SK-N-SH (cell line): ENCODE measurements around the gene ZER1. TPM values are rescaled to one million over a fixed set of nuclear protein-coding genes. Genes with fewer than 3 reads are reported as not detected.
A peak's percentile ranks its signal among the peaks of the same experiment; 100 is the strongest.

Experiments
- CTCF ChIA-PET: fragments of 300-600, 350-600 bp; formaldehyde crosslinking; extraction: SDS; loops from one replicate; lab custom pipeline; 2021; lab: Yijun Ruan, JAX
- POLR2A ChIA-PET: fragments of 350-600 bp; sonication (Branson Sonifier 250); formaldehyde crosslinking; extraction: SDS; loops from one replicate; lab custom pipeline; 2020; ENCODE audit warnings: antibody characterized with exemption, inconsistent platforms; lab: Yijun Ruan, JAX
- DNase-seq: peaks from one replicate; pipeline ENCODE4 v3.0.0; 2012
- H2AFZ ChIP-seq: fragments of 200-600 bp; sonication (generic); 2 replicates; pipeline ENCODE4 v1.8.1; 2016; ENCODE audit warnings: antibody characterized with exemption, mild to moderate bottlenecking, low read depth
- H3F3A ChIP-seq: fragments of 200-600 bp; sonication (generic); replicated peaks from 2 replicates; pipeline ENCODE3; 2016; ENCODE audit warnings: antibody characterized with exemption, mild to moderate bottlenecking; ENCODE audit not compliant: insufficient read depth
- H3K27ac ChIP-seq, 2 experiments: fragments of 200-500 bp in 1 of 2; fragments of 200-600 bp in 1 of 2; sonication (Bioruptor generic) in 1 of 2; sonication (generic), shearing (Covaris generic) in 1 of 2; 2 replicates each; pipeline versions ENCODE4 v1.5.1 to v1.6.1; 2014 to 2016; ENCODE audit warnings: low read depth in 2 of 2, inconsistent platforms in 1 of 2, low read length in 1 of 2, mild to moderate bottlenecking in 1 of 2, mixed read lengths in 1 of 2
- H3K27me3 ChIP-seq: fragments of 200-600 bp; sonication (generic), shearing (Covaris generic); 2 replicates; pipeline ENCODE4 v1.6.1; 2016; ENCODE audit warnings: mixed run types; ENCODE audit not compliant: insufficient read depth
- H3K36me3 ChIP-seq, 2 experiments: fragments of 200-500 bp in 1 of 2; fragments of 200-600 bp in 1 of 2; sonication (Bioruptor generic) in 1 of 2; sonication (generic) in 1 of 2; replicated peaks in 1 of 2; 2 replicates each; pipeline versions ENCODE3 to v1.5.1; 2014 to 2016; ENCODE audit warnings: low read length in 1 of 2, mild to moderate bottlenecking in 1 of 2; ENCODE audit not compliant: insufficient read depth in 2 of 2, control insufficient read depth in 1 of 2
- H3K4me1 ChIP-seq, 2 experiments: fragments of 200-500 bp in 1 of 2; fragments of 200-600 bp in 1 of 2; sonication (Bioruptor generic) in 1 of 2; sonication (generic), shearing (Covaris generic) in 1 of 2; 2 replicates each; pipeline versions ENCODE4 v1.5.1 to v1.6.1; 2014 to 2016; ENCODE audit warnings: low read depth in 1 of 2, low read length in 1 of 2, mixed run types in 1 of 2; ENCODE audit not compliant: insufficient read depth in 2 of 2, control insufficient read depth in 1 of 2
- H3K4me2 ChIP-seq: fragments of 200-600 bp; sonication (generic), shearing (Covaris generic); 2 replicates; pipeline ENCODE4 v1.6.1; 2017; ENCODE audit warnings: mixed run types
- H3K4me3 ChIP-seq, 2 experiments: fragments of 200-500 bp in 1 of 2; fragments of 200-600 bp in 1 of 2; sonication (Bioruptor generic) in 1 of 2; sonication (generic), shearing (Covaris generic) in 1 of 2; 2 replicates each; pipeline versions ENCODE4 v1.5.1 to v1.8.1; 2014 to 2016; ENCODE audit warnings: low read depth in 2 of 2, inconsistent platforms in 1 of 2, low read length in 1 of 2, mild to moderate bottlenecking in 1 of 2, mixed read lengths in 1 of 2, moderate library complexity in 1 of 2
- H3K79me2 ChIP-seq: fragments of 200-600 bp; sonication (generic); 2 replicates; pipeline ENCODE4 v1.8.1; 2017; ENCODE audit warnings: mild to moderate bottlenecking; ENCODE audit not compliant: insufficient read depth
- H3K9ac ChIP-seq: fragments of 200-600 bp; sonication (generic); 2 replicates; pipeline ENCODE4 v1.6.1; 2017; ENCODE audit warnings: mixed run types
- H3K9me2 ChIP-seq: fragments of 200-600 bp; sonication (generic); 2 replicates; pipeline ENCODE4 v1.6.1; 2017; ENCODE audit warnings: mixed run types
- H3K9me3 ChIP-seq: fragments of 200-600 bp; sonication (generic); 2 replicates; pipeline ENCODE4 v1.6.1; 2017; ENCODE audit warnings: mixed run types, mild to moderate bottlenecking, moderate library complexity
- H4K20me1 ChIP-seq: fragments of 200-600 bp; sonication (generic); 2 replicates; pipeline ENCODE4 v1.6.1; 2017; ENCODE audit warnings: mild to moderate bottlenecking, mixed run types; ENCODE audit not compliant: insufficient read depth
- CHD2 ChIP-seq: fragments of 150-350 bp; IDR thresholded peaks from 2 replicates; pipeline ENCODE4 v1.6.1; 2018; ENCODE audit warnings: low read length; ENCODE audit not compliant: partially characterized antibody
- EZH2phosphoT487 ChIP-seq: fragments of 200-600 bp; sonication (generic); IDR thresholded peaks from 2 replicates; pipeline ENCODE4 v1.6.1; 2017; ENCODE audit warnings: low read depth, mixed run types, mild to moderate bottlenecking, antibody characterized with exemption, moderate library complexity, borderline replicate concordance
- FOSL2 ChIP-seq: IDR thresholded peaks from 2 replicates; pipeline ENCODE4 v1.4.0; 2012; ENCODE audit warnings: low read depth, mild to moderate bottlenecking, moderate library complexity, borderline replicate concordance
- FOXJ3 ChIP-seq: sonication (generic); formaldehyde crosslinking; IDR thresholded peaks from 2 replicates; pipeline ENCODE4 v1.5.1; 2020; ENCODE audit warnings: mild to moderate bottlenecking, missing genetic modification reagents
- GABPA ChIP-seq: IDR thresholded peaks from 2 replicates; pipeline ENCODE4 v1.4.0; 2012; ENCODE audit warnings: low read depth, mild to moderate bottlenecking
- GATA2 ChIP-seq: sonication (generic); formaldehyde crosslinking; IDR thresholded peaks from 2 replicates; pipeline ENCODE4 v1.5.0; 2020; ENCODE audit warnings: mild to moderate bottlenecking, missing genetic modification reagents
- POLR2AphosphoS5 ChIP-seq: IDR thresholded peaks from 2 replicates; pipeline ENCODE4 v1.6.1; 2012; ENCODE audit warnings: low read depth, low read length
- RAD21 ChIP-seq: IDR thresholded peaks from 2 replicates; pipeline ENCODE4 v1.6.1; 2012; ENCODE audit warnings: mild to moderate bottlenecking, low read length
- RCOR1 ChIP-seq: fragments of 150-350 bp; IDR thresholded peaks from 2 replicates; pipeline ENCODE4 v1.6.1; 2017; ENCODE audit warnings: antibody characterized with exemption, low read length
- SIN3A ChIP-seq: IDR thresholded peaks from 2 replicates; pipeline ENCODE4 v1.6.1; 2012; ENCODE audit warnings: low read depth, mild to moderate bottlenecking, low read length, moderate library complexity, borderline replicate concordance
- TEAD4 ChIP-seq: IDR thresholded peaks from 2 replicates; pipeline ENCODE4 v1.4.0; 2012; ENCODE audit warnings: mild to moderate bottlenecking, borderline replicate concordance; ENCODE audit not compliant: insufficient read depth
- WGBS: methylation state at CpG from one replicate; pipeline ENCODE4 v1.1.6; 2017; ENCODE audit warnings: low lambda C conversion rate; 5-methylcytosine and 5-hydroxymethylcytosine counted together
- polyA plus RNA-seq, 3 experiments: library from polyadenylated mRNA; depleted of rRNA; stranded (reverse); fragments of >200 nt; gene quantifications; 2 replicates each; pipeline ENCODE4 v1.2.3, GENCODE V29; 2012
- TF ChIP-seq, protein P1 (sequence below): fragments of 150-350 bp; IDR thresholded peaks from 2 replicates; pipeline ENCODE4 v1.6.1; 2017; ENCODE audit warnings: antibody characterized with exemption, low read length, low read depth, borderline replicate concordance
- TF ChIP-seq, protein P2 (sequence below): fragments of 150-350 bp; IDR thresholded peaks from 2 replicates; pipeline ENCODE4 v1.6.1; 2016; ENCODE audit warnings: mild to moderate bottlenecking, low read depth, low read length

ZER1 gene
- polyA plus RNA-seq, 1 of the 3 experiments (the other 2 are of a cell fraction), result 30.9 TPM

DNA sequence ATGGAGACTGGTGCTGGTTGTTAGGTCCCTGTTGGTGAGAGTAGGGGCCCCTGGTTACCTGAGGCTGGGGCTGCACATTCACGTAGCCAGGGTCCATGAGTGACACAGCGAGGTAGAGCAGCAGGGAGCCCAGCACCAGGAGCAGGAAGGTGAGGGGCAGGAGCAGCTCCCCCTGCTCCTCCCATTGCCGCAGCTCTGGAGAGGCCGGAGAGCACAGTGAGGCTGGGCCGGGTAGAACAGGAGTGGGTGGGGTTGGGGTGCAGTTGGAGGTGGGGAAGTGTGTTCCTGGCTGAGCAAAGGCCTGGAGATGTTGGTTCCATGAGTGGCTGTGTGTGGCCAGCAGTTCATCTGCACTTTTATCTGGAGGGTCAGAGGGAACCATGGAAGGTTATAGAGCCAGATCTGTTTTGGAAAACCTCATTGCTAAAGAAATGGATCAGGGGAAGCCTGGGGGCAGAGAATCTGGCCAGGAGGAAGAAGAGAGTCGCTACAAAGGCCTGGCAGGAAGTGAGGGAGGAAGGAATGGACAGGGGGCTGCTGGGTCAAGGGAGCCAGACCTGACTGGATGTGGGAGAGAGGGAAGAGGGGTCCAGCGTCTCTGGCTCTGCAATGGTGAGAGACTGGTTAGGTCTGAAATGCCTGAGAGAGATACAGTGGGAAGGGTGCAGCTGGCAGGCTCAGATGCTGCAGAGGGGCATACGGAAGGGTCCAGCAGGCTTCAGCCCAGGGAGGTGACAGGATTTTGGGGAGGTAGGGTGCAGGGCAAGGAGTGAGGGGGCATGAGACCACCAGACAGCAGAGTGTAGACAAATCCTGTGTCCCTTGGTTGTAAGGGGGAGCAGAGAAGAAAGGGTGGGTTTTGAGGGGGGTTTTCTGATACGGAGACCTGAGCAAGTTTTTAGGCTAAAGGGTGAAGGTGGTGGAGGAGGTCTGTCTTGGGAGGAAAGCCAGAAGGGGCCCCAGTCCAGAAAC, 49.1 kb downstream of the ZER1 start (continued):
- TF ChIP-seq, protein P1, sequence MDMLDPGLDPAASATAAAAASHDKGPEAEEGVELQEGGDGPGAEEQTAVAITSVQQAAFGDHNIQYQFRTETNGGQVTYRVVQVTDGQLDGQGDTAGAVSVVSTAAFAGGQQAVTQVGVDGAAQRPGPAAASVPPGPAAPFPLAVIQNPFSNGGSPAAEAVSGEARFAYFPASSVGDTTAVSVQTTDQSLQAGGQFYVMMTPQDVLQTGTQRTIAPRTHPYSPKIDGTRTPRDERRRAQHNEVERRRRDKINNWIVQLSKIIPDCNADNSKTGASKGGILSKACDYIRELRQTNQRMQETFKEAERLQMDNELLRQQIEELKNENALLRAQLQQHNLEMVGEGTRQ, result no peak
- TF ChIP-seq EZH2phosphoT487, result no peak
- TF ChIP-seq RCOR1, result no peak
- TF ChIP-seq, protein P2, sequence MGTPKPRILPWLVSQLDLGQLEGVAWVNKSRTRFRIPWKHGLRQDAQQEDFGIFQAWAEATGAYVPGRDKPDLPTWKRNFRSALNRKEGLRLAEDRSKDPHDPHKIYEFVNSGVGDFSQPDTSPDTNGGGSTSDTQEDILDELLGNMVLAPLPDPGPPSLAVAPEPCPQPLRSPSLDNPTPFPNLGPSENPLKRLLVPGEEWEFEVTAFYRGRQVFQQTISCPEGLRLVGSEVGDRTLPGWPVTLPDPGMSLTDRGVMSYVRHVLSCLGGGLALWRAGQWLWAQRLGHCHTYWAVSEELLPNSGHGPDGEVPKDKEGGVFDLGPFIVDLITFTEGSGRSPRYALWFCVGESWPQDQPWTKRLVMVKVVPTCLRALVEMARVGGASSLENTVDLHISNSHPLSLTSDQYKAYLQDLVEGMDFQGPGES, result no peak
- no peak for TF ChIP-seq RAD21
- no peak for TF ChIP-seq GABPA
- TF ChIP-seq TEAD4, result no peak

DNA sequence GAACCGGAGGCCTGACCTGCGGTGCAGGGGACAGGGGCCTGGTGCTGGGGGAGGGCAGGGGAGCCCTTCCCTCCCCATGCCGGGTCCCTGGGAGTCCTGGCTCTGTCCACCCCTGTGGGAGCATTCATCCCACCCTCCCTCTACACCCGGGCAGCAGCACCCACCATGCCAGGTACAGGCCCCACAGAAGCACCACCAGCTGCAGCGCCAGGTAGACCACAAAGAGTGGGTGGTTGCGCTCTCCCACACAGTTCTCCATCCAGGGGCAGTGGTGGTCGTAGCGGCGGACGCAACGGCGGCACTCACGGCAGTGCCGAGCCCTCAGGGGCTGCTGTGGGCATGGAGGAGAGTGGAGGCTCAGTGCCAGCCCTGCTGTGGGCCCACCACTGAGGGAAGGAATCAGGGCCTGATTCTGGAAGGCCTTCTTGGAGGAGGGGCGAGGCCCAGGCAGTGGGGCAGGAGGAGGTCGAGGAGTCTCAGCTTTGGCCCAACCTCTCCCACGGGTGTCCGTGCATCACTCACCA, 50.2 kb downstream of the ZER1 start:
- peak; percentile 19 for DNase-seq
- ChIA-PET POLR2A (no interaction called here), CTCF (interaction anchor here (2.7 kb wide), 1 partner anchor 19 kb away, joined by 8 read pairs; the partner anchor contains the start of gene PKN3)
- Histone ChIP-seq H4K20me1 (no peaks in the 10 kb centered on the region), H3F3A (peaks cover 6% of the 10 kb centered on the region), H3K4me2 (no peak overlapping the region), H3K4me1 (peaks cover 0 to 14% of the 10 kb centered on the region in 2 experiments; a peak in 1 of 4 replicates), H3K27ac (no peak overlapping the region), H3K27me3 (no peaks in the 10 kb centered on the region), H2AFZ (no peak overlapping the region), H3K9ac (no peak overlapping the region), H3K36me3 (peaks cover 0 to 7% of the 10 kb centered on the region in 2 experiments), H3K9me2 (no peaks in the 10 kb centered on the region), H3K79me2 (no peaks in the 10 kb centered on the region), H3K4me3 (no peak overlapping the region), H3K9me3 (no peaks in the 10 kb centered on the region)
- TF ChIP-seq SIN3A, result no peak
- TF ChIP-seq GATA2 (CRISPR knock-in tag), result no peak
- no peak for TF ChIP-seq POLR2AphosphoS5
- no peak for TF ChIP-seq FOXJ3 (CRISPR knock-in tag)
- no peak for TF ChIP-seq FOSL2
- TF ChIP-seq CHD2, result no peak
- 90% methylated on average over 17 of the region's 18 CpGs for WGBS
